Astrocyte of the cerebellum (primary cell): ENCODE measurements around the gene OR8B8.
"Not testable (repeated sequence)": the region's sequence is repeated elsewhere in the genome, so short reads cannot be mapped to it uniquely, and the experiment has no call there.

ENCODE experiments used
- DNase-seq: peaks from one replicate; pipeline ENCODE4 v3.0.0-alpha.2; 2011; ENCODE audit warnings: low read depth
- H3K4me3 ChIP-seq: 2 replicates; pipeline ENCODE4 v1.5.1; 2011; ENCODE audit warnings: mild to moderate bottlenecking, low read depth, low read length, moderate library complexity
- in situ Hi-C: cut with HindIII; loops from 2 replicates; pipeline ENCODE4 v1.10.0; 2017; ENCODE audit warnings: low sequenced_read_pairs
- TF ChIP-seq, protein P1 (sequence below): IDR thresholded peaks from 2 replicates; pipeline ENCODE4 v1.5.1; 2012; ENCODE audit warnings: low read length, low read depth, moderate library complexity, mild to moderate bottlenecking; ENCODE audit errors: missing control alignments

Gene OR8B8

DNA sequence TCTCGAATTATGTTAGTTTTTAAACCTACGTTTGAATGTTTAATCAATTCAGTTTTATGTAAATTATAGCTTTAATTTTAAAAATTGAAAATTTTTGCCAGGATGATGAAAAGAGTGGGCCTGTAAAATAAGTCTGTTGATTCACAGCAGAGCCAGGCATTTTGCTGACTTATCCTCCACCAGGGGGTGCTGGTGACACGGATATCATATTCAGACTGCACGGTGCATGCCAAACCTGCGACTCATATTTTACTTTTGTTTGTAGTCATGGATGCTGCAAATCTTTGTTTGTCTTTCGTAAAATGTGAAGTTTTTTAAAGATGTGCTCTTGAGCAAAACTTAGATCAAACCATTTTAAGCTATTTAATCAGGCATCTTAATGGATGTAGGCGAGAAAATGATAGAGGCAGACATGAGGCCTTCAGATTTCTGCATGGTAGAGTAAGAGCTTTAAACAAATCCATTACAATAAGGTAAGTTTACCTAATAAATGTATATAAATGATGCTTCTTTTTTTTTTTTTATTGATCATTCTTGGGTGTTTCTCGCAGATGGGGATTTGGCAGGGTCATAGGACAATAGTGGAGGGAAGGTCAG, 43.1 kb downstream of the OR8B8 start:
- no peak overlapping the region for H3K4me3 ChIP-seq
- TF ChIP-seq, protein P1, sequence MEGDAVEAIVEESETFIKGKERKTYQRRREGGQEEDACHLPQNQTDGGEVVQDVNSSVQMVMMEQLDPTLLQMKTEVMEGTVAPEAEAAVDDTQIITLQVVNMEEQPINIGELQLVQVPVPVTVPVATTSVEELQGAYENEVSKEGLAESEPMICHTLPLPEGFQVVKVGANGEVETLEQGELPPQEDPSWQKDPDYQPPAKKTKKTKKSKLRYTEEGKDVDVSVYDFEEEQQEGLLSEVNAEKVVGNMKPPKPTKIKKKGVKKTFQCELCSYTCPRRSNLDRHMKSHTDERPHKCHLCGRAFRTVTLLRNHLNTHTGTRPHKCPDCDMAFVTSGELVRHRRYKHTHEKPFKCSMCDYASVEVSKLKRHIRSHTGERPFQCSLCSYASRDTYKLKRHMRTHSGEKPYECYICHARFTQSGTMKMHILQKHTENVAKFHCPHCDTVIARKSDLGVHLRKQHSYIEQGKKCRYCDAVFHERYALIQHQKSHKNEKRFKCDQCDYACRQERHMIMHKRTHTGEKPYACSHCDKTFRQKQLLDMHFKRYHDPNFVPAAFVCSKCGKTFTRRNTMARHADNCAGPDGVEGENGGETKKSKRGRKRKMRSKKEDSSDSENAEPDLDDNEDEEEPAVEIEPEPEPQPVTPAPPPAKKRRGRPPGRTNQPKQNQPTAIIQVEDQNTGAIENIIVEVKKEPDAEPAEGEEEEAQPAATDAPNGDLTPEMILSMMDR = peak; percentile 89
- DNase-seq = peak; percentile 88
- in situ Hi-C loops = no loop called here

DNA sequence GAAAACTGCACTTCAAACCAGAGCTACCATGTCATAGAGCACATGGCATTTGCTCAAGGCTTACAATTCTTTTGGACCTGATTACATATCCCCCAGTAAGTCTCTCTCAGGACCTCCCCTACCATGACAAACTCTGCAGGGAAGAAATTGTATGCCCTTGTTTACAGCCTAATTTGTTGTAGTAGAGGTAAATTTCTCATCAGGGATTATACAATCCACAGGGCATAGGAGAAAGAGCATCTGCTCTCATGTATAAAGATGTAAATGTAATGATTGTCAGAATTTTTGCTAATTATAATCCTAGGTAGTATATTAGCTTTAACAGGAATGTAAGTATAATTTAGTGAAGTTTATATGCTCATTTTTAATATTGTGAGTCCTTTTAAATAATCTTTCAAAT, 46.6 kb downstream of the OR8B8 start, which contains the start of gene OR8B3:
Gene OR8B3, minus strand, starts transcription at position 101 of the 400 bp plus-strand sequence. CDS start 1,673 bp downstream, outside the sequence.
- TF ChIP-seq, protein P1 = no peak
- no peak for DNase-seq
- no peak within 1 kb of the TSS for H3K4me3 ChIP-seq
- in situ Hi-C loops = no loop called here

DNA sequence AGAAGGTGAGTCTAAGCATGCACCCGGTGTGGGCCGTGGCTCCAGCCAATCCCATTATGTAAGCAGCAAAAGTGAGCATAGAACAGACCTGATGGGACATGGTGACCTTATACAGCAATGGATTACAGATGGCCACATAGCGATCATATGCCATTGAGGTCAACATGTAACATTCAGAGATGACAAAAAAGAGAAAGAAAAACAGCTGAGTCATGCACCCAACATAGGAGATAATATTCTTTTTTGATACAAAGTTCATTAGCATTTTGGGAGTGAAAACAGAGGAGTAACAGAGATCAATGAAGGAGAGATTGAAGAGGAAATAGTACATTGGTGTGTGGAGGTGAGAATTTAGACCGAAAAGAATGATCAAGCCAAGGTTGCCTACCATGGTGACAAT, 48.6 kb downstream of the OR8B8 start:
- in situ Hi-C loops, H3K4me3 ChIP-seq, DNase-seq: not testable (repeated sequence)

DNA sequence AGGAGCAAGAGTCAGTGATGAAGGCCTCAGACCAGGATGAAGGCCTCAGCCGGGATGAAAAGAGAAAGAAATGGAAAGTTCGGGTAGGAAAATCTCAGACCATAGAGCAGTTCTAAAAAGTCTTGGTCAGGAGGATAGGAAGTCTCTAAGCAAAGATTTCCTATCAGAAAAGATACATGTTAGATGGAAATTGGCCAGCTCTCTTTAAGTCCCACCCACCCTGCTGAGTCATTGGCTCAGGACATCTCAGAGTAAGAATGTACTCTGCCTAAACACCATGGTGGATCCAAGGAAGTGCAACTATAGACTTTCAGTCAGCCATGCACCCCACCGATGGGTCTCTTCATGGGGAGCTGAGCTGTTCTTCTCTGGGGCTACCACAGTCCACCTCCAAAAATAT, 51.1 kb downstream of the OR8B8 start:
- in situ Hi-C loops = no loop called here
- no peak overlapping the region for H3K4me3 ChIP-seq
- no peak for DNase-seq
- TF ChIP-seq, protein P1 = no peak
